Duodenal mucosa (tissue), 2 donors: ENCODE data around the gene AXDND1.

ENCODE experiments used
- H3K27ac ChIP-seq: one replicate; pipeline ENCODE4 v1.7.0; 2013; ENCODE audit warnings: low read depth, low read length
- H3K27me3 ChIP-seq, 2 donors: one replicate each; pipeline ENCODE4 v1.7.0; 2013; ENCODE audit warnings: low read length in 2 of 2, control low read depth in 1 of 2; ENCODE audit not compliant: insufficient read depth in 2 of 2, control insufficient read depth in 1 of 2
- H3K36me3 ChIP-seq, 2 donors: one replicate each; pipeline ENCODE4 v1.7.0; 2013; ENCODE audit warnings: low read length in 2 of 2, control low read depth in 1 of 2; ENCODE audit not compliant: insufficient read depth in 2 of 2, control insufficient read depth in 1 of 2
- H3K4me1 ChIP-seq, 2 donors: one replicate each; pipeline ENCODE4 v1.7.0; 2013; ENCODE audit warnings: low read length in 2 of 2, control low read depth in 1 of 2; ENCODE audit not compliant: insufficient read depth in 2 of 2, control insufficient read depth in 1 of 2
- H3K4me3 ChIP-seq, 2 donors: one replicate each; pipeline ENCODE4 v1.7.0; 2013; ENCODE audit warnings: low read length in 2 of 2, low read depth in 1 of 2
- H3K9ac ChIP-seq, 2 donors: one replicate each; pipeline ENCODE4 v1.7.0; 2013; ENCODE audit warnings: low read length in 2 of 2, low read depth in 1 of 2
- H3K9me3 ChIP-seq, 2 donors: one replicate each; pipeline ENCODE4 v1.7.0; 2013; ENCODE audit warnings: low read length in 2 of 2, control low read depth in 1 of 2; ENCODE audit not compliant: control insufficient read depth in 1 of 2

AXDND1 gene

GRCh38 chr1:179550746-179551682, 185.2 kb downstream of the AXDND1 start:
- Histone ChIP-seq H3K4me3 (no peak overlapping the region), H3K4me1 (no peaks in the 10 kb centered on the region), H3K27me3 (no peaks in the 10 kb centered on the region), H3K9me3 (no peaks in the 10 kb centered on the region), H3K27ac (no peak overlapping the region), H3K9ac (no peak overlapping the region), H3K36me3 (no peaks in the 10 kb centered on the region)

DNA sequence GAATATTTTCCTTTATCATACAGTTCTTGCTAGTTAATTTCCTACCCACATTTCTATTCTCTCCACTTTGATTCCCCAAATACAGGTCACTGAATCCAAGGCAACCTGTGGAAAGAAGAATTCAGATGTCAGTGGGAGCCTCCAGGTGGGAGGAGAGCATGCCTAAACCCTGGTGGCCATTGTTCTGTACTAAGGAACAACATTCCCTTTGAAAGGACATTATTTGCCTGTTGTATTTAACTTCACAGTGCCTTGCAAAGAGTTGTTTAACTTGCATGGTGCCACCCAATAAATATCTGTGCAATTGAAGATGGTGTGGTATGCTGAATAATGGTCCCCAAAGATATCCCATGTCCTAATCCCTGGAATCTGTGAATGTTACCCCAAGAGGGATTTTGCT, 188.7 kb downstream of the AXDND1 start:
- no peaks in the 10 kb centered on the region for H3K36me3 ChIP-seq
- no peaks in the 10 kb centered on the region for H3K27me3 ChIP-seq
- H3K27ac ChIP-seq: no peak overlapping the region
- no peaks in the 10 kb centered on the region for H3K9me3 ChIP-seq
- no peak overlapping the region for H3K9ac ChIP-seq
- H3K4me3 ChIP-seq: no peak overlapping the region
- no peaks in the 10 kb centered on the region for H3K4me1 ChIP-seq

GRCh38 chr1:179558078-179558477, 192.3 kb downstream of the AXDND1 start:
- H3K27ac ChIP-seq: no peak overlapping the region

DNA sequence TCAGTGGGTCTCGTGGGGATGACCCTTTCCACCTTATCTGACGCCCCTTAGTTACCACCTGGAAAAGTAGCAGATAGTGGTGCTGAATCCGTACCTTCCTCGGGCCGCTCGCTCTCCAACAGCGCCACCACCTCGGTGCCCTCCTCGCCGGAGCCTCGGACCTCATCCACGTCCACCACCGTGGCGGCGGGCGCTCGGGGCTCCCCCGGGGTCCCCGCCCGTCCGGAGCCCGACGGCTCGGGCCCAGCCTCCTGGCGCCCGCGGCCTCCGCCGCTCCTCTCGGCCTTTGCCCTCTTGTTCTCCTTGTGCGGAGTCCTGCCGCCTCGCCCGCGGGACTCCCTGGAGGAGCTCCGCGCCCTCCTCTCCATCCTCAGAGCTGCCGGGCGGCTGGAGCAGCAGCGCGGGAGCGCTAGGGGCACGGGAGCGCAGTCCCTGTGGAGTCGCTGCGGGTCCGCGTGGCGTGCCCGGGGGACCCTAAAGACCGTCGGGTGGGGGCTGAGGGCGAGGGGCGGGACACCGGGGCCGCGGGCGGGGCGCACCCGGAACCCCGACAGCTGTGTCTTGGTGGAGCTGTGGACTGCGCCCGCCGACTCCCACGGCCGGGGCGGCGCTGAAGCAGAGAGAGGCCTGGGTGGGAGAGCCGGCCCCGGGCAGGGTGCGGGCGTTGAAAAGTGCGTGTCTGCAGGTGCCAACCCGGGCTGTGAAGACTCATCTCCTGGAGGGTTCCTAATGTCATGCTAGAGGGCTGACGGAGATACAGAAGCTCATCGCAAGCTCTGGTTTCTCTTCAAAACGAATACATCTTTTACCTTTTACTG, 209.9 kb downstream of the AXDND1 start, which contains the start of gene NPHS2:
TSS of gene NPHS2 (minus strand) at position 452 of the 818 bp plus-strand sequence. CDS start at position 368, 84 bp downstream.
- peak within 1 kb of the TSS; percentile 53 to 55 for H3K4me3 ChIP-seq
- H3K27me3 ChIP-seq: peaks cover 6 to 10% of the 10 kb centered on the region in 2 donors
- no peaks in the 10 kb centered on the region for H3K36me3 ChIP-seq
- no peak within 1 kb of the TSS for H3K27ac ChIP-seq
- H3K9ac ChIP-seq: no peak within 1 kb of the TSS
- no peaks in the 10 kb centered on the region for H3K9me3 ChIP-seq
- H3K4me1 ChIP-seq: peaks cover 6 to 7% of the 10 kb centered on the region in 2 donors

More at GRCh38 chr1:179558078-179558477, 192.3 kb downstream of the AXDND1 start:
- Histone ChIP-seq H3K9me3 (no peaks in the 10 kb centered on the region), H3K4me1 (no peaks in the 10 kb centered on the region), H3K36me3 (no peaks in the 10 kb centered on the region), H3K4me3 (no peak overlapping the region), H3K9ac (no peak overlapping the region), H3K27me3 (no peaks in the 10 kb centered on the region)

DNA sequence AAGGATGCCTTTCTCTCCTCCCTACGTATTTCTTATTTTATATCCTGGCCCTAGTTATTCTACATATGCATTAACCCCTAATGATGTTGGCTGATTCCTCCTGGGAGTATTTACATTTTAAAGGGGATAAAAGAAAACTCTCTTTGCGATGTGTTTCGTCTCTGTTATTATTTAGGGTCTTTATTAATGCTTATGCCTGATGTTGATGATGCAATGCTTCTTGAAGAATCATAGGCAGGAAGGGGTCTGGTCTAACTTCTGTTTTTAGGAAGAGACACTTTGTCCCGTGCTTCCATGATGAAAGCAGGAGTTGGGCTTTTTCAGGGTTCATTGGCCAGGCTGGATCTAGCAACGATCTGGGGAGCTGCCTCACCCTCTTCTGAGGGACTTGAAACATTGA, 210.7 kb downstream of the AXDND1 start:
- no peak overlapping the region for H3K4me3 ChIP-seq
- no peaks in the 10 kb centered on the region for H3K9me3 ChIP-seq
- peaks cover 6 to 10% of the 10 kb centered on the region in 2 donors for H3K27me3 ChIP-seq
- H3K4me1 ChIP-seq: peaks cover 6 to 7% of the 10 kb centered on the region in 2 donors
- no peak overlapping the region for H3K27ac ChIP-seq
- no peak overlapping the region for H3K9ac ChIP-seq
- no peaks in the 10 kb centered on the region for H3K36me3 ChIP-seq

DNA sequence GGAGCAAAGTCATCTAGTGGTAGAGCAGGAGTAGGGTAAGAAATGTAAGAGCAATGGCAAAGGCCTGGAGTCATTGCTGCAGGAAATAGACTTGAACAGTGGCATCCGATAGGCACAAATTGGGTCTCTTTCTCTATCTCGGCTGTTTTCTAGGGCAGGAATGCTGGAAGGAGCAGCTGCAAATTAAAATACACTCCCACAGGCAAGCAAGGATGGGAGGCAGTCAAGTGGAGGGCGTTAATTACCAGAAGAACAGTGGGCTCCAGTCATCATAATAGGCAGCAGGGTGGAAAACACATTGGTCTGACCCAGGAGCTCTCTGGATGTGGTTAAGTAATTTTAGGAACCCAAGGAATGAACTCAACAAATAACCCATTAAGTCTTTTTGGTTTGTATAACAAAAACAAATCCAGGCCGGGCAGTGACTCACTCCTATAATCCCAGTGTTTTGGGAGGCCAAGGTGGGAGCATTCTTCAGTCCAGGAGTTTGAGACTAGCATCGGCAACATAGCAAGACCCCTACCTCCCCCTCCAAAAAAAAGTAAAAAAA, 218.1 kb downstream of the AXDND1 start:
- H3K36me3 ChIP-seq: no peaks in the 10 kb centered on the region
- H3K27me3 ChIP-seq: no peaks in the 10 kb centered on the region
- no peaks in the 10 kb centered on the region for H3K9me3 ChIP-seq
- no peak overlapping the region for H3K9ac ChIP-seq
- H3K27ac ChIP-seq: no peak overlapping the region
- H3K4me3 ChIP-seq: no peak overlapping the region
- H3K4me1 ChIP-seq: no peaks in the 10 kb centered on the region

- Histone ChIP-seq H3K27me3 (no peaks in the 10 kb centered on the region), H3K4me3 (peak overlapping the region; percentile 36 to 61), H3K9ac (no peak overlapping the region), H3K4me1 (peaks cover 0 to 3% of the 10 kb centered on the region in 2 donors), H3K9me3 (no peaks in the 10 kb centered on the region), H3K36me3 (no peaks in the 10 kb centered on the region), H3K27ac (no peak overlapping the region)
Measured at GRCh38 chr1:179586107-179586823, 220.5 kb downstream of the AXDND1 start.

- Histone ChIP-seq H3K4me1 (peaks cover 0 to 6% of the 10 kb centered on the region in 2 donors), H3K9ac (no peak overlapping the region), H3K36me3 (no peaks in the 10 kb centered on the region), H3K27ac (no peak overlapping the region), H3K9me3 (no peaks in the 10 kb centered on the region), H3K27me3 (no peaks in the 10 kb centered on the region), H3K4me3 (no peak overlapping the region)
Measured at GRCh38 chr1:179587336-179587735, 221.6 kb downstream of the AXDND1 start.

GRCh38 chr1:179588425-179589024, 222.8 kb downstream of the AXDND1 start:
- Histone ChIP-seq H3K9ac (no peak overlapping the region), H3K27me3 (no peaks in the 10 kb centered on the region), H3K4me1 (peaks cover 0 to 6% of the 10 kb centered on the region in 2 donors), H3K9me3 (no peaks in the 10 kb centered on the region), H3K36me3 (no peaks in the 10 kb centered on the region), H3K27ac (no peak overlapping the region), H3K4me3 (no peak overlapping the region)
